PC-3 (cell line): ENCODE measurements around the gene LOXHD1.

Experiments
- EZH2 ChIP-seq: fragments of 300-600 bp; sonication (generic); IDR thresholded peaks from one replicate; pipeline ENCODE4 v1.6.1; 2017; ENCODE audit warnings: antibody characterized with exemption, mild to moderate bottlenecking, low read length; ENCODE audit not compliant: unreplicated experiment
- EZH2phosphoT487 ChIP-seq: fragments of 300-600 bp; sonication (generic); IDR thresholded peaks from 2 replicates; pipeline ENCODE4 v1.6.1; 2018; ENCODE audit warnings: mild to moderate bottlenecking, antibody characterized with exemption, low read length, borderline replicate concordance
- TF ChIP-seq, protein P1 (sequence below): fragments of 300-600 bp; sonication (generic); conservative IDR thresholded peaks from 2 replicates; pipeline ENCODE4 v1.5.1; 2017; ENCODE audit warnings: antibody characterized with exemption, low read depth, mild to moderate bottlenecking, low read length

- TF ChIP-seq, protein P1, sequence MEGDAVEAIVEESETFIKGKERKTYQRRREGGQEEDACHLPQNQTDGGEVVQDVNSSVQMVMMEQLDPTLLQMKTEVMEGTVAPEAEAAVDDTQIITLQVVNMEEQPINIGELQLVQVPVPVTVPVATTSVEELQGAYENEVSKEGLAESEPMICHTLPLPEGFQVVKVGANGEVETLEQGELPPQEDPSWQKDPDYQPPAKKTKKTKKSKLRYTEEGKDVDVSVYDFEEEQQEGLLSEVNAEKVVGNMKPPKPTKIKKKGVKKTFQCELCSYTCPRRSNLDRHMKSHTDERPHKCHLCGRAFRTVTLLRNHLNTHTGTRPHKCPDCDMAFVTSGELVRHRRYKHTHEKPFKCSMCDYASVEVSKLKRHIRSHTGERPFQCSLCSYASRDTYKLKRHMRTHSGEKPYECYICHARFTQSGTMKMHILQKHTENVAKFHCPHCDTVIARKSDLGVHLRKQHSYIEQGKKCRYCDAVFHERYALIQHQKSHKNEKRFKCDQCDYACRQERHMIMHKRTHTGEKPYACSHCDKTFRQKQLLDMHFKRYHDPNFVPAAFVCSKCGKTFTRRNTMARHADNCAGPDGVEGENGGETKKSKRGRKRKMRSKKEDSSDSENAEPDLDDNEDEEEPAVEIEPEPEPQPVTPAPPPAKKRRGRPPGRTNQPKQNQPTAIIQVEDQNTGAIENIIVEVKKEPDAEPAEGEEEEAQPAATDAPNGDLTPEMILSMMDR: no peak
- TF ChIP-seq EZH2 (no peak), EZH2phosphoT487 (no peak)
These were observed 11.7 kb upstream of the LOXHD1 start for GRCh38 chr18:46668694-46669093.
